GM21447 (cell line): ENCODE results near the gene FBXL5.

Source experiments
- ATAC-seq: cut with Tn5 transposase; IDR thresholded peaks from one replicate; pipeline ENCODE4 v1.9.1; 2021; ENCODE audit not compliant: unreplicated experiment

The FBXL5 gene

DNA sequence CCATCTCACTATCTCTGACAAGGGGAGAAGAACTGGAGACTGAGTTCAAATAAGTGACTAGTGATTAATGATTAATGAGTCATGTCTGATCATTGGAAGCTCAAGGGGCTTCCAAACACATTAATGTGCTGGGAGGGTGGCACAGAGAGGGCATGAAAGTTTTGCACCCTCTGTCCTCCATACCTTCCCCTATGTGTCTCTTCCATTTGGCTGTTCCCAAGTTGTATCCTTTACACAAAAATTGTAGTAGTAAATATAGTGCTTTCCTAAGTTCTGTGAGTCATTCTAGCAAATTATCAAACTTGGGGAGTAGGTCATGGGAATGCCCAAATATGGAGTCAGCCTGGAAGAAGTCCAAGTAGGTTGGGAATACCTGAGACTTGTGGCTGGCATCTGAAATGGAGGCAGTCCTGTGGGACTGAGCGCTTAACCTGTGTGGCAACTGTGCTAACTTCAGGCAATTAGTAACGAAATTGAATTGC lies 22.4 kb upstream of the FBXL5 start:
- ATAC-seq = no peak

DNA sequence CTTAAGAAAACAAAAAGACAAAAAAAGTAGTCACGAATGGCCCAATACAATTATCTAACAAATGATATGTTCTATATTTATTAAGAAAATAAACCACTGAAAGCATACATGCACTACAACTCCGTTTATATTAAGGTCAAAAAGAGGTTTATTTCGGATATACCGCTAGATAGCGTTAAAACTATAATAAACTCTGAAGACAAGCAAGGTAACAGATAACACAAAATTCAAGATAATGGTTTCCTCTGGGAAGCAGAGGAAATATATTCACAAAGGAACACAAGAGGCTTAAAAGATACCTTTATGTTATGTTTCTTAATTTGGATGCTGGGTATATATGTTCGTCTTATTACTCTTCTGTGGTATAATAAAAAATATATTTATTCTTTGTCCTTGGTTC lies 21.7 kb upstream of the FBXL5 start:
- no peak for ATAC-seq

GRCh38 chr4:15676039-15676438 lies 20.9 kb upstream of the FBXL5 start:
- ATAC-seq = no peak

DNA sequence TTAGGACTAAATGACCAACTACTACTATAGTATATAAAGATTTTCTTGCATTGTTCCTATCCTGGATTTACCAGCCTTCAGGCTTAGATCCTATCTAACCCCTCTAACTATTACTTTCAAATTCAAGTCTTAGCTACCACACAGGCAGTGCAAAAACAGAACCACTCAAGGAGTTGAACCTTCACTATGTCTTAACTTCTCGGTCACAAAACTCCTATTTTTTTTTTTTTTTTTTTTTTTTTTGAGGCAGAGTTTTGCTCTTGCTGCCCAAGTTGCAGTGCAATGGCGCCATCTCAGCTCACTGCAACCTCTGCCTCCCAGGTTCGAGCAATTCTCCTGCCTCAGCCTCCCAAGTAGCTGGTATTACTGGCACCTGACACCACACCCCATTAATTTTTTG lies 20.2 kb upstream of the FBXL5 start:
- ATAC-seq = no peak

DNA sequence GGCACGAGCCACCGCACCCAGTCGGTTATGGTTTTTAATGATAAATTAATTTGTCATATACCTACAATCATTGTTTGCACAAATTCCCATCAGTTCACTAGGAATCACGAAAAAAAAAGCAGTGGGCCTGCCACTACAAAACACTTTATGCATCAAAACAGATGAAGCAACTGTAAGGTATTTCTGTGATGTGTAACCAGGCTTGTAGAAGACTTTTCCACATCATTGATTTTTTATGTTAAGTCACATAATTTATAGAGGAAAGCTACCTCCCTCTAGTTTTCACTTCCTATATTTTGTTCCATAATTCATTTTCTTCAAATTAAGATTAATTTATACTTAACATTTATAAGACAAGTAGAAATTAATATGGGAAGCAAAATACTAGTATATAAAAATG lies 19.8 kb upstream of the FBXL5 start:
- no peak for ATAC-seq

GRCh38 chr4:15674046-15674445 lies 18.9 kb upstream of the FBXL5 start:
- ATAC-seq = no peak

GRCh38 chr4:15673337-15673736 lies 18.2 kb upstream of the FBXL5 start:
- ATAC-seq = no peak

- ATAC-seq = no peak
These were observed 16.9 kb upstream of the FBXL5 start for GRCh38 chr4:15672101-15672500.

GRCh38 chr4:15670576-15670975 lies 15.4 kb upstream of the FBXL5 start:
- ATAC-seq = no peak

- no peak for ATAC-seq
These were observed 13.6 kb upstream of the FBXL5 start for GRCh38 chr4:15668566-15669435.

GRCh38 chr4:15667006-15667405 lies 11.8 kb upstream of the FBXL5 start:
- no peak for ATAC-seq

- ATAC-seq = no peak
These were observed 10.7 kb upstream of the FBXL5 start for GRCh38 chr4:15665753-15666365.

DNA sequence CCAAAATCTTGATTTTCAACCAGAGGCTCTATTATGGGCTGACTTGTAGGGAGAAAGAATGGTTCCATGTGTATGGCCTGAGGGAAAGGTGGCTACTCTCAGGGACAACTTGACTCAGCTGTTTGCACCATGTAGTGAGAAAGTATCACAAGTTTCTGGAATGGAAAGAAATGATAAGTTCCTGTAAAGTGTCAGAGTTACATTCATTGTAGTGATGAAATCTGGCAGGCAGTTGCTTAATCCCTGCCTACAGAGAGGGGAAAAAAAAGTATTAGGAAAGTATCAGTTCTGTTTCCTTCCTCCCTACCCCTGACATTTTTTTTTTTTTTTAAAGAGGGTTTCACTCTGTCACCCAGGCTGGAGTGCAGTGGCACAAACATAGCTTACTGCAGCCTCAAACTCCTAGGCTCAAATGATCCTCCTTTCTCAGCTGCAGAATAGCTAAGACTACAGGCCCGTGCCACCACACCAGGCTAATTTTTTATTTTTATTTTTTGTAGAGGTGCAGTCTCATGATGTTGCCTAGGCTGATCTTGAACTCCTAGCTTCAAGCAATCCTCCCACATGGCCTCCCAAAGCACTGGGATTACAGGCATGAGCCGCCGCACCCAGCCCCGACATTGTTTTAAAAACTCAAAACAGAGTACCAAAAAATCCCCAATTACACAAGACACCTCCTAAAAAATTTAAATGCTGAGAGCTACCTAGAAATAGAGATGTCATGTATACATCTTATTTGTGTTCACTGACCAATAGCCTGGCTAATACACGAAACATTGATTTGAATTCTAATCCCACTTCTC lies 4.8 kb upstream of the FBXL5 start:
- ATAC-seq = no peak

DNA sequence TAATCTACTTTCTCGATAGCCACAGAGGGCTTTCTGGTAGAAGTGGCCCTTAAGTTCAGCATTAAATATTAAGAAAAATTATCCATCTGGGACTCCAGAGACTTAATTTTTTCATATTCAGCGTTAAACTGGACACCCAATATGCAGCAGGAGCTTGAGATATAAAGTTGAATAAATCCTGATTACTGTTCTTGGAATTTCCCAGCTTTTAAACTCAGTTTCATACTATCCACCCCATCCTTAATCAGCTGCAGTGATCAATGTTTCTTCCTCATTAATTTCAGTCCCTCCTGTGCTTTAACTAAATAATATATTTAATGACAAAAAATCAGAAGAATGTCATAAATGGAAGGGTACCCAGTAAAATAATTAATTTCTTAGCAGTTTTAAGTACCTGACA lies 3.6 kb upstream of the FBXL5 start:
- no peak for ATAC-seq

GRCh38 chr4:15658136-15658770 lies 3.1 kb upstream of the FBXL5 start:
- ATAC-seq = no peak

- ATAC-seq = no peak
These were observed 2.2 kb upstream of the FBXL5 start for GRCh38 chr4:15657366-15657765.

DNA sequence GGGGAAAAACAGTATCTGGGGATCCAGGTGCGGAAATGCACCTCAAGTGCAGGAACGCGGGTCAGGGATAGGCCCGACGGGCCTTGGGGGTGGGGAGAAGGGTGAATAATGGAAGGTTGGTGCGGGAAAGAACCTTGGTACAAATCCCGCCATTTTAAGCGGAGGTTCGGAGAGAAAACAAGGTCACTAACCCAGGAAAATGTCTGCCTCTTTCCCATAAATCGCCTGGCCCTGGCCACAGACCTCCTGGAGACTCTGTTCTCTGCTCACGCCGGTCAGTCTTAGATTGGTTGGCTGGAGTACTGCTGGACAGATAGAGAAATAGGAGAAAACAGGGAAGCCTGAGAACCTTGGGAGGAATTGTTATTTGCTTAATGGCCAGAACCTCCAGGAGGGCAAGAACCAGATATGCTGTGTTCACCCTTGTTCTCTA lies 897 bp upstream of the FBXL5 start:
- ATAC-seq = no peak

DNA sequence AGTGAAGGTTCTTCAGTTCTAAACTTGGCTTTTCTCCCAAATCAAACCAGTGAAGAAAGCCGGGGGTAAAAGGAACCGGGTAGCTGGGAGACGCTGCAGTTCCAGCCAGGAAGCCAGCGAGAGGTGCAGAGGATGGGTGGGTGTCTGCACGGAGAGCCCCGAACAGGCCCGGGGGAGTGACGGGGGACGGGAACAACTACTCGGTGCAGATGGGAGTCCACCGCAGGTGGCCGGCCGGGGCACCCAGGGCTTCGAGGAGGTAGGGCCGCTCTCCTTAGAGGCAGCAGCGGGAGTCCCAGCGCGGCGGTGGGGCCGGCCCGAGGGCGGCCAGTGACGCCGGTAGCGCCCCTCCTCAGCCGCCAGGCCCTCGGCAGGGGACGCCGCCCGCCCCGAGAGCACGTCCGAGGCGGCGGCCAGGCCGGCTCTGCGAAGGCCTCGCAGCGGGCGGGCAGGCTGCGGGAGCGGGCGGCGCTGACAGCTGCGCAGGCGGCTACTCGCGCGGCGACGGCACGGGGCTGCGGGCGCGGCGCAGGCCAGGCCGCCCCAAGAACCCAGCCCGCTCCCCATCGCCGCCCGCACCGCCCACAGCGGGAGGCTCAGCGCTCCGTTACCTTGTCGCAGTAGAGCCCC lies 449 bp downstream of the FBXL5 start:
- peak; percentile 40 for ATAC-seq

DNA sequence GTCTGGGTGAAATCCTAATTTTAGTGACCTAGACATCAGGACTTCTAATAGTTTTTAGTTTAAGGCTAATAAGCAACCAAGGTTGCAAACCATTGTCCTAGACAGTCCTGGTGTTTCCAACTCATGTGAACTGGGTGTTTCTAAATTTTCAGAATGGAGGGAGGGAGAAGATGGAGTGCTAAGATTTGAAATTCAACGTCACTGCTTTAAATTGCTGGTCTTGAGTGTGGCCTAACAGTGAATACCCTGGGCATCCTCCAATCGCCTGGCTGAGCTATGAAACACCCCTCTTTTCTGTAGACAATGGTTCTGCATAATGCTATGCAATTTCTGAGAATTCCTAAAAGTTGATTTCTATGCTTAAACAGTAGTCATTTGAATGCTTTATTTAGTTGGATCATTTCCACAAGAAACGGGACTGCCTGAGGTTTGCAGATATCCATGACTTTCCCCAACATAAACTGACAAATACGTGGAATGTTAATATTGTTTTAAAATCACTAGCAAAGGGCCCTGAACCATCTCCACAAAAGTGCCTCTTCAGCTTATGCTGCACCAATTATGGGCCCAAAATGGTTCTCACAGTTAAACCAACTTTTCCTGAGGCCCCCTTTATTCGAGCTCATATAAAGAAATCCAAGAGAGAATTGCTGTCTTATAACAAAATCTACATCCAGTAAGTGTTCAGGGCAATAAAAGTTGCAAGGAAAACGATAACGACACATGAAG lies 1.1 kb downstream of the FBXL5 start:
- peak; percentile 40 for ATAC-seq

DNA sequence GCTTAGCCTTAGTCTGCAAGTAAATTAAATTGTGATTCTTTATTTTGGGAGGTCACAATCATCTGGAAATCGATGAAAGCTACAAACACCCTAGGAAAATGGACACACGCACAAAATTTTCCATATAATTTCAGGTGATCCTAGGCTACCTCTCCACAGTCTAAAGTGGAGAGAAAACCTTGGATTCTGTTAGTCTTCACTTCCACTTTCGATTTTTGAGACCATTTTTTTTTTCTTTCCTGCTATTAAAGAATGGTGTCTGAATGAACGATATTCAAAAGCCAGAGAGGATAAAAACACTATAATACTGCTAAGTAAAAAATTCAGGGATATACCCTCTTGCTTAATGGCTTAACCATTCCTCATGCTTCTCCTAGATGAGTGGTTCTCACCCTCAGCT lies 1.7 kb downstream of the FBXL5 start:
- no peak for ATAC-seq
